Heart left ventricle (tissue), 13 donors: ENCODE measurements around the gene LILRA5.

Experiments used
- CTCF ChIP-seq, 12 donors: fragments of 200-600 bp; sonication (generic) in 4 of 12; IDR thresholded peaks; one replicate each; pipeline versions ENCODE4 v1.5.0 to v1.8.0; 2018 to 2022; ENCODE audit warnings: antibody characterized with exemption in 12 of 12, mild to moderate bottlenecking in 5 of 12
- POLR2A ChIP-seq, 2 donors: fragments of 450-650 bp; IDR thresholded peaks; one replicate each; pipeline ENCODE4 v1.6.1; 2017; ENCODE audit warnings: antibody characterized with exemption in 2 of 2, mild to moderate bottlenecking in 2 of 2, moderate library complexity in 2 of 2
- donor health status: ischemic (EF 13 %, LVEDD 7.1; RV severe dilation, severe dysfunction).
- donor health status: DM: no; HTN: yes; CAD: no.
- donor health status: DM: no; HTN: no; CAD: no.
- donor health status: ischemic (EF 25% LVEDD 6.9; RV normal size, moderate dysfunction).
- donor health status: ischemic (EF 25% LVEDD 5.7; RV mildly dilated, moderate dysfunction).
- donor health status: ischemic (EF 35%, LVEDD 5.7; RV mildly dilated, moderate dysfunction).
- donor health status: nonischemic (EF 11% LVEDD 7.7; RV severe dilation, severe dysfunction).
- donor health status: DM: yes; HTN: yes; CAD: no.
- donor health status: PGD.
- donor health status: ischemic (EF 29% LVEDD 5.4; RV normal size, mild dysfunction).
- donor health status: nonischemic (EF 23%, LVEDD 6.1; RV moderate dilation, normal function).

- no peak for TF ChIP-seq CTCF (IDR thresholded peaks at IDR 0.05)
- no peak for TF ChIP-seq POLR2A (IDR thresholded peaks at IDR 0.05)
Observed at GRCh38 chr19:54343868-54344267, 30.9 kb upstream of the LILRA5 start.
